HL-60 (cell line): Measurements from ENCODE around the gene TMEM86B.

Experiments used
- GABPA ChIP-seq: IDR thresholded peaks from 2 replicates; pipeline ENCODE4 v1.6.1; 2012; ENCODE audit warnings: low read depth
- POLR2AphosphoS5 ChIP-seq: IDR thresholded peaks from 2 replicates; pipeline ENCODE4 v1.6.1; 2012; ENCODE audit warnings: low read depth
- SPI1 ChIP-seq: IDR thresholded peaks from 2 replicates; pipeline ENCODE4 v1.6.1; 2012; ENCODE audit warnings: low read depth, mild to moderate bottlenecking, borderline replicate concordance
- TF ChIP-seq, protein P1 (sequence below): IDR thresholded peaks from one replicate; pipeline ENCODE4 v1.5.1; 2011; ENCODE audit warnings: low read length, control low read depth, inconsistent platforms; ENCODE audit not compliant: insufficient read depth
- TF ChIP-seq, protein P2 (sequence below): IDR thresholded peaks from 2 replicates; pipeline ENCODE4 v1.6.1; 2012; ENCODE audit warnings: low read depth; ENCODE audit not compliant: insufficient replicate concordance

DNA sequence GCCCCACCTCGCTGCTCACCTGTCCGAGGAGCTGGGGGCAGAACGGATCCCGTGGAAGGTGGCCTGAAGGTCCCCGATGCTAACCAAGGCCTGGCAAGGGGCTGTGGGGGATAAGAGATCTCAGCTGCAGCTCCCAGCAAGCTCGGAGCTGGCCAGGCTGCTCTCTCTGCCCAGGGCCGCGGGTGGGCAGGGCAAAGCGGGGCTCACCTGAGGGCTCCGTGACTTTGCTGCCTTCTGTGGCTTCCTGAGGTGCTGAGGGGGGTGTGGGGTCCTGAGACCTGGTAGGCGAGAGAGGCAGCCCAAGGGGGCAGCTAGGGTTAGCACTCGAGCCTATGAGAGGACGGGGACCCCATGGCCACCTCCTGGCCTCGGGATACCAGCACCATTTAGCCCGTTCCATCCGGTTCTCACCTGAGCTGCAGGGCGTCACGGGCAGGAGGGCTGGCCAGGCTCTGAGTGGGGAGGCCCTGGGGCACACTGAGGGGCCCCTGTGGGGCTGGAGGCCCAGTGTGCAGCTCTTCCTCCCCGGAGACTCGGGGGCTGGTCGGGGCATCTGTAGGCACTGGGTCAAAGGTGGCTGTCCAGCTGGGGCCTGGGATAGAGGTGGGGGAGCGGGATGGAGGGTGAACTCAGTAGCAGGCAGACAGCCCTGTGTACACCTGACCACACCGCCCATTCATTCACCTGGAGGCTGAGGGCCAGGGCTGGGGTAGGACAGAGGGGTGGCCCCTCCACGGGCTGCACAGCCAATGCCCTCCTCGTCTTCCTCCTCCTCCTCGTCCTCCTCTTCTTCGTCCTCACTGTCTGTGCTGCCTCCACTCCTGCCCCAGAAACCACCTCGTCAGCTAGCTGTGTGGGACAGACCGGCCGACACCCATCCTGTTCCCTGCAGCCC lies 3.1 kb upstream of the TMEM86B start:
- TF ChIP-seq, protein P1, sequence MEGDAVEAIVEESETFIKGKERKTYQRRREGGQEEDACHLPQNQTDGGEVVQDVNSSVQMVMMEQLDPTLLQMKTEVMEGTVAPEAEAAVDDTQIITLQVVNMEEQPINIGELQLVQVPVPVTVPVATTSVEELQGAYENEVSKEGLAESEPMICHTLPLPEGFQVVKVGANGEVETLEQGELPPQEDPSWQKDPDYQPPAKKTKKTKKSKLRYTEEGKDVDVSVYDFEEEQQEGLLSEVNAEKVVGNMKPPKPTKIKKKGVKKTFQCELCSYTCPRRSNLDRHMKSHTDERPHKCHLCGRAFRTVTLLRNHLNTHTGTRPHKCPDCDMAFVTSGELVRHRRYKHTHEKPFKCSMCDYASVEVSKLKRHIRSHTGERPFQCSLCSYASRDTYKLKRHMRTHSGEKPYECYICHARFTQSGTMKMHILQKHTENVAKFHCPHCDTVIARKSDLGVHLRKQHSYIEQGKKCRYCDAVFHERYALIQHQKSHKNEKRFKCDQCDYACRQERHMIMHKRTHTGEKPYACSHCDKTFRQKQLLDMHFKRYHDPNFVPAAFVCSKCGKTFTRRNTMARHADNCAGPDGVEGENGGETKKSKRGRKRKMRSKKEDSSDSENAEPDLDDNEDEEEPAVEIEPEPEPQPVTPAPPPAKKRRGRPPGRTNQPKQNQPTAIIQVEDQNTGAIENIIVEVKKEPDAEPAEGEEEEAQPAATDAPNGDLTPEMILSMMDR, result no peak
- TF ChIP-seq SPI1 (no peak), GABPA (no peak), POLR2AphosphoS5 (0 out of 2 replicates have a peak, but pooled peaks have one; percentile 6)
- TF ChIP-seq, protein P2, sequence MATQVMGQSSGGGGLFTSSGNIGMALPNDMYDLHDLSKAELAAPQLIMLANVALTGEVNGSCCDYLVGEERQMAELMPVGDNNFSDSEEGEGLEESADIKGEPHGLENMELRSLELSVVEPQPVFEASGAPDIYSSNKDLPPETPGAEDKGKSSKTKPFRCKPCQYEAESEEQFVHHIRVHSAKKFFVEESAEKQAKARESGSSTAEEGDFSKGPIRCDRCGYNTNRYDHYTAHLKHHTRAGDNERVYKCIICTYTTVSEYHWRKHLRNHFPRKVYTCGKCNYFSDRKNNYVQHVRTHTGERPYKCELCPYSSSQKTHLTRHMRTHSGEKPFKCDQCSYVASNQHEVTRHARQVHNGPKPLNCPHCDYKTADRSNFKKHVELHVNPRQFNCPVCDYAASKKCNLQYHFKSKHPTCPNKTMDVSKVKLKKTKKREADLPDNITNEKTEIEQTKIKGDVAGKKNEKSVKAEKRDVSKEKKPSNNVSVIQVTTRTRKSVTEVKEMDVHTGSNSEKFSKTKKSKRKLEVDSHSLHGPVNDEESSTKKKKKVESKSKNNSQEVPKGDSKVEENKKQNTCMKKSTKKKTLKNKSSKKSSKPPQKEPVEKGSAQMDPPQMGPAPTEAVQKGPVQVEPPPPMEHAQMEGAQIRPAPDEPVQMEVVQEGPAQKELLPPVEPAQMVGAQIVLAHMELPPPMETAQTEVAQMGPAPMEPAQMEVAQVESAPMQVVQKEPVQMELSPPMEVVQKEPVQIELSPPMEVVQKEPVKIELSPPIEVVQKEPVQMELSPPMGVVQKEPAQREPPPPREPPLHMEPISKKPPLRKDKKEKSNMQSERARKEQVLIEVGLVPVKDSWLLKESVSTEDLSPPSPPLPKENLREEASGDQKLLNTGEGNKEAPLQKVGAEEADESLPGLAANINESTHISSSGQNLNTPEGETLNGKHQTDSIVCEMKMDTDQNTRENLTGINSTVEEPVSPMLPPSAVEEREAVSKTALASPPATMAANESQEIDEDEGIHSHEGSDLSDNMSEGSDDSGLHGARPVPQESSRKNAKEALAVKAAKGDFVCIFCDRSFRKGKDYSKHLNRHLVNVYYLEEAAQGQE, result no peak
